Adipocyte (in vitro differentiated cells): ENCODE data around the gene PITX2.

Experiments used
- DNase-seq: peaks from one replicate; pipeline ENCODE4 v3.0.0-alpha.2; 2015; ENCODE audit warnings: low read depth
- H3K27me3 ChIP-seq: replicated peaks from 2 replicates; pipeline ENCODE4 v1.7.0; 2013; ENCODE audit warnings: mild to moderate bottlenecking, low read length, moderate library complexity; ENCODE audit not compliant: control insufficient read depth, insufficient read depth
- H3K36me3 ChIP-seq: 2 replicates; pipeline ENCODE4 v1.7.0; 2013; ENCODE audit warnings: low read length, mild to moderate bottlenecking, moderate library complexity; ENCODE audit not compliant: control insufficient read depth, insufficient read depth, severe bottlenecking
- H3K4me1 ChIP-seq: 2 replicates; pipeline ENCODE4 v1.7.0; 2013; ENCODE audit warnings: mild to moderate bottlenecking, low read length, moderate library complexity; ENCODE audit not compliant: control insufficient read depth, insufficient read depth
- H3K4me3 ChIP-seq: 2 replicates; pipeline ENCODE4 v1.7.0; 2013; ENCODE audit warnings: mild to moderate bottlenecking, low read length, moderate library complexity
- H3K9ac ChIP-seq: 2 replicates; pipeline ENCODE4 v1.7.0; 2013; ENCODE audit warnings: mild to moderate bottlenecking, low read length, moderate library complexity
- H3K9me3 ChIP-seq: 2 replicates; pipeline ENCODE4 v1.7.0; 2013; ENCODE audit warnings: mild to moderate bottlenecking, low read length, moderate library complexity; ENCODE audit not compliant: control insufficient read depth

PITX2 gene

DNA sequence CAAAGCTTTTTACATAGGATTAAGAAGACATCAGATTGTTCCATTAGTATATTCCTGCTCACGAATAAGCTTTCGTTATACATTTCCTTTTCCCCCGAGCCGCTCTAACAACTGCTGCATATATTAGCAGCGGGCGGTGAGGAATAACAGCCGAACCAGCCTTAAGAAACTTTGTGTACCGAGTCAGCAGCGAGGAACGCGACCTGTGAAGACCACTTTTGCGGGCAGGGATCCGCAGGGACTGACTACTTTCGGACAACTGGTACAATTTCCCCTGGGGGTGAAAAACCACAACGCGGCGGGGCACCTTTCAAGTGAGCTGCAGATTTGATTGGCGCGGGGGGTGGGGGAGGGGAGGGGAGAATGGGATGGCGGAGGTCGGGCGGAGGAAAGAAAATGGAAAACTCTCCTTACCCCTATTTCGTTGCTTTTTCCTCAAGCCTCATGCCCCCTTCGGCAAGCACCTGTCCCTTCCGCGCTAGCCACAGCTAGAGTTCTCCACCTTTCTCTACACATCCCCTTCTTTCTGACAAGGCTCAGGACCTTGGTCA, 5.9 kb upstream of the PITX2 start:
- no peaks in the 10 kb centered on the region for H3K9me3 ChIP-seq
- H3K27me3 ChIP-seq, result peaks cover 35% of the 10 kb centered on the region
- H3K36me3 ChIP-seq, result no peaks in the 10 kb centered on the region
- no peak overlapping the region for H3K4me3 ChIP-seq
- no peak for DNase-seq
- no peaks in the 10 kb centered on the region for H3K4me1 ChIP-seq
- no peak overlapping the region for H3K9ac ChIP-seq

DNA sequence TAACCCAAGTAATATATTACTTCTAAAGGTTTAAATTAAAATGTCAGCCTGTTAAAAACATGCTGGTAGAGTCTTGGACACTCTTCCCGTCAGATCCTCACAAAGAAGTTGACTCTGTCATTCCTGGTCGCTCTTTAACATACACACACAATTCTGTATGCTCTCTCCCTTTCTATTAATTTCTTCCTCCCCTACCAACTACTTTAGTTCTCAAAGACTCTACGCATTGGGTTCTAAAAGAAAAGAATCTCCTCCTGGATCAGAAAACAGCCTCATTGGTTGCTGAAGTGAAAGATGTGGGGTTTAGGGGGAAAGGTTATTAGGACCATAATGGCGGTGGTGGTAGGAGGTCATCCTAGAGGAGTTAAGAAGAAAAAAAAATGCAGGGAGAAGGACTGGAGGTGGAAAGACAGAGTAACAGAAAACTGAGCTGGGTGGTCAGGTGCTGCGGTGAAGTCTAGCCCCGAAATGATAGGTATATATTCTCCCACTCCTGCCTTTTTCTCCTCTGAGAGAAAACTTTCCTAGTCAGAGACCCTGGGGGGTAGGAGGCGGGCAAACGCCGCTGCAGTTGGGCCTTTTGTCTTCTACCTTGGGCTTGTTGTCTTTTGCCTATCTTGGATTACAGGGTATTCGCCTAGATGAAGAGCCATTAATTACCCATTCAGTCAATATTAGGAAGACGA, 5.2 kb upstream of the PITX2 start:
- Histone ChIP-seq H3K9me3 (no peaks in the 10 kb centered on the region), H3K9ac (no peak overlapping the region), H3K27me3 (peaks cover 33% of the 10 kb centered on the region), H3K4me1 (no peaks in the 10 kb centered on the region), H3K36me3 (no peaks in the 10 kb centered on the region), H3K4me3 (no peak overlapping the region)
- DNase-seq, result no peak

DNA sequence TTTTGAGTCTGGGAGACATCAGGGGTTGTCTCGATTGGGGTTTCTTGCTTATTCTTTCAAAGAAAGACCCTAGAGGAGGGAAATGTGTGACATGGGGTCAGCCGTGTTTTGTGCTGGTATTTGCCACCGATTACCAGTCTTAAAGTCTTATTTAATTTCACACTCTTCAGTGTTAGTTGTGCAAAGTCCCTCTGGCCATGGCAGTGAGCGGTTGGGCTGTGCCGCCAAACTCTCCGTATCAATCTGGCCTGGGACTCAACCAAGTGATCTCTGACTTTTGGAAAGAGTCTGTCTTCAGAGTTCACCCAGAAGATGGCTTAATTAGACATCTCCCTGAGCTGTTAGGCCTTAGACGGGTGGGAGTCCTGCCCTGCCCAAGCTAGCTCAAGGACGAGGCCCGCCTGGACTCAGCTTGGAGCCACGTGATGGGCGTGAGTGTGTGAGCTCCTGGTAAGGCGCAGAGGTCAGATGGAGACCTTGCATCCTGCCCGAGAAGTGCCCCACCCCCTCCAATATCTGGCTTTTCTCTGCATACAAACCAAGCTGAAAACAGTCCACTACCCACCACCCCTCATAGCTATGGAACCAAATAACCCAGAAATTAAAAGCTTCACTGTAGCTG, 3.8 kb upstream of the PITX2 start:
- Histone ChIP-seq H3K4me1 (no peaks in the 10 kb centered on the region), H3K4me3 (no peak overlapping the region), H3K27me3 (peaks cover 31% of the 10 kb centered on the region), H3K9me3 (no peaks in the 10 kb centered on the region), H3K9ac (no peak overlapping the region), H3K36me3 (no peaks in the 10 kb centered on the region)
- DNase-seq, result no peak

DNA sequence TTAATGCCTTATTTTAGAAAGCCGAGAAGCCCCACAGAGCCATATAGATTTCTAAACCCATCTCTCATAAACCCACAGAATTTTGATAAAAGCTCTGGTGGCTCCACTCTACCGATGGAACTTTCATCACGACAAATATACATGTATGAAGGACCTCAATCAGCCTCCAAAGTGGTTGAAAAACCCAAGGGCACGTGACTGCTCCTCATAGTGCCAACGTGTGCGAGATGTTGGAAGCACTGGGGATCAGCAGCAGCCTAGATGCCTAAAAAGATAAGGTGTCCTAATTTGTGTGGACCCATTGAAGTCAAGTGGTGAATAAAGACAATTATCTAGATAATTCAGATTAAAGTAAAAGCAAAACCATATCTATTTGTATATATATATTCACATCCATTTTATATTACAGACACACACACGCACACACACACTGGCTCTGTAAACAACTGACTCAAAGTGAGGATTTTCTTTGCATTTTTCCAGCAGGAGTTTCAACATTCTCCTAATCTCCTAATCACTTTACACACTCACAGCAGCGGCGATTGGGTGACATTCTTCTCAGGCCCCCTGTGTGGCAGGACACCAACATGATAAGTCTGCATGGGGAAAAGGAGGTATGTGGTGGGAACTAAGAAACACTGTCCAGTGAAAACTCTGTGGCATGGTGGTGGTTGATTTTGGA, 2.8 kb upstream of the PITX2 start:
- Histone ChIP-seq H3K27me3 (peaks cover 31% of the 10 kb centered on the region), H3K36me3 (no peaks in the 10 kb centered on the region), H3K9ac (no peak overlapping the region), H3K9me3 (no peaks in the 10 kb centered on the region), H3K4me1 (peaks cover 4% of the 10 kb centered on the region), H3K4me3 (no peak overlapping the region)
- DNase-seq, result no peak

DNA sequence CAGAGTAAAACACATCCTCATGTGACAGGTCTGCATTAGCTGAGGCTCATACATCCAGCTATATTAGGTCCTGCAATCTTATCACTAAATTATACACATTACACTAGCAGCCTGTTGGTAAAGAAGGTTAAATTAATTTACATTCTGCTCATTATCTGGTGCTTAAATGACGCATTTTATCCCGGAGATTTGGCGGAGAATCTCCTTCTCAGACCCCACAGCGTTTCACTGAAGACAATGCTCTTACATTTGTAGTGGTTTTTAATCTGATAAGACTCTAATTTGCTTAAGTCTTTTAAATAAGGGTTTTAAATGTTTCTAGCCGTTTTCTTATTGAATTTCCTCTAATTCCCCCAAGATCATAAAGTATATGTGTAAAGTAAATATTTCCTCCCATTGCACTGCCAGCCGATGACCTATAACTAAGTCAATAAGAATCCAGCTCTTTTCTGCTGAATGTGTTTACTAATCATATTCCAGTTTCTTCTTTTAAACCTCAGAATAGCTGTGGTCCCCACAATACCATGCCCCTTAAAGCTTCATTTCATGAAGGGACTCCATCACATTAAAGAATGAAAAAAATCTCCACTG, 2.1 kb upstream of the PITX2 start:
- Histone ChIP-seq H3K36me3 (no peaks in the 10 kb centered on the region), H3K27me3 (peaks cover 25% of the 10 kb centered on the region), H3K9ac (no peak overlapping the region), H3K9me3 (no peaks in the 10 kb centered on the region), H3K4me3 (no peak overlapping the region), H3K4me1 (peaks cover 4% of the 10 kb centered on the region)
- DNase-seq, result no peak

DNA sequence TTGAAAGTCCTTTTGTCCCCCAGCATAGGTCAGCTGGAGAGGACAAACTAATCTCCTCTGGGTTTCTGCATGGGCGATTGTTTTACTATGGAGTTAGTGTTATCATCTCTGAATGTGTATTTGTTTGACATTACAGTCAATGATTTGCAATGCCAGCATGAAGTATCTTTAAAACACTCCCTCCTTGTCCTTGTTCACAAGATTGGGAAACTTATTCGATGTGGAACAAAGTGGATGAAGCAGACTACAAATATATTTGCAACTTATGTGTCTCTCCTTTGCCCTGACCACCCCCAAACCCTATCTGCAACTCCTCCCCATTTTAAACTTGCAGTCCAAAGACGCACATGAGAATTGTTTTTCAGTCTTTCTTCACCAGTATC, 1.5 kb upstream of the PITX2 start:
- Histone ChIP-seq H3K4me3 (no peak overlapping the region), H3K4me1 (peaks cover 4% of the 10 kb centered on the region)

DNA sequence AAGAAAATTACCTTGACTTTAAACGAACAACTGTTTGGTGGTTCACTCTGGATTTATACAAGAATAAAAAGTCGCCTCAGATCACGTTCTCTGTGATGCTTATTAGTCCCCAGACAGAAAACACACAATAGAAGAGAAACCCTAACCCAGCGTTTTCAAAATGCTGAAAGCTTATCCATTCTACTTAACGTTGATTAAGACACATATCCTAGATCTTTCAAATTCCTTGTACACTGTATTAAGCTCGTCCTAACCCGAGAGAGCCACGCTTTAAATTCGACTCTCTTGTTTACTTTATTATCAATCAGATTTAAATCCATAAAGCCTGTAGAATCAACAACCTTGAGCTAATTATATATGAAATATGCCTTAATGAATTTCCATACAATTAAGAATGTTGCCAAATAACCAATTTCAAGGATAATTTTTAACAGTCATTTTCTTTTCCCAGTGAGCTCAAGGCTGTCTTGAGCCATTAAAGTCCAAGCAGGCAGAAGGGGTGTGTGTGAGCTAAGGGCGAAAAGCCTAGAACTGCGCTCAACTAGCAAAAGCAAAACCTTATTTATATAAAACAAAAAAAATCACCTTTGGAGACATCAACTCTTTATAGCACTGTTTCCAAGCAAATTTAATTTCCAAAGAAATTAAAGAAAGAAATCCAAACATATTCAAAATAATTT, 981 bp upstream of the PITX2 start:
- no peak for DNase-seq
- no peaks in the 10 kb centered on the region for H3K36me3 ChIP-seq
- H3K4me1 ChIP-seq, result peaks cover 4% of the 10 kb centered on the region
- no peaks in the 10 kb centered on the region for H3K9me3 ChIP-seq
- H3K9ac ChIP-seq, result peak overlapping the region; percentile 83
- peak overlapping the region; percentile 92 for H3K4me3 ChIP-seq
- peaks cover 17% of the 10 kb centered on the region for H3K27me3 ChIP-seq

More for the DNA sequence above, 1.5 kb upstream of the PITX2 start:
- Histone ChIP-seq H3K36me3 (no peaks in the 10 kb centered on the region), H3K27me3 (peaks cover 19% of the 10 kb centered on the region), H3K9me3 (no peaks in the 10 kb centered on the region), H3K9ac (no peak overlapping the region)
- DNase-seq, result no peak

DNA sequence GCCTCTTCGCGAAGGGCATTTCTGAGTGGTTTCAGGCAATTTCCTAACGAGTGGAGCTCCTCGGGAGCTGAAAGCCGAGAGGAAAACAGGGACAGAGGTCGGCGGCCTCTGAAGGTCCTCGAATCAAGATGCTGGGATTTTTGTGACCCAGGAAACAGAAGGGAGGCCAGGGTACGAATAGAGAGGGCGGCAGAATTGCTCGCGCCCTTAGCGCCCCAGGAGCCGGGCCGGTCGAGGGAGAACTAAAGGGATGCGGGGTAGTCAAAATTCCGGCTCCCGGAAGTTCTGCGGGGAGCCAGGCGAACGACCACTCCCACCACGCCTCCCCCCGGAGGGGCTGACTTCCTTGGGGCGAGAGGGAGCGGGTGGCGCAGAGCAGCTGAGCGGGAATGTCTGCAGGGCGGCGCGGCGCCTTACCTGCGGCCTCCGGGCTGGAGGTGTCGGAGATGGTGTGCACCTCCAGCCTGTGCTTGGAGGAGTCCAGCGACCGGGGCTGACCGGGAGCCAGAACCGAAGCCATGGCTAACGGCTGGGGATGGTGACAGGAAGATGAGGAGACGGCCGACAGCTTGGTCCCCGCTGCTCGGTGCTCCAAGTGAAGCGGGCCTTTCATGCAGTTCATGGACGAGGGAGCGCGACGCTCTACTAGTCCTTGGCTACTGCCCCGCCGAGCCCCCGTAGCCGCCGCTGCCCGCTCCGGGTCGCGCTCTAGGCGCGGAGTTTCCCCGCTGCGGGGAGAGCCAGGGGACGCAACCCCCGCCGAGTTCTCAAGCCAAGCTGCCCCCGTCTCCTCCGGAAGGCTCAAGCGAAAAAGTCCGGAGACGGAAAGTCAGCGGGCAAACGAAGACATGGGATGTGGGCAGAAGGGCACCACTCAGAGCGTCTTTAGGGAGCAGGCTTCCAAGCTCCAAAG, 782 bp downstream of the PITX2 start:
- Histone ChIP-seq H3K36me3 (peaks cover 5% of the 10 kb centered on the region), H3K9ac (peak overlapping the region; percentile 83), H3K9me3 (no peaks in the 10 kb centered on the region), H3K4me1 (peaks cover 4% of the 10 kb centered on the region), H3K4me3 (peak overlapping the region; percentile 92), H3K27me3 (peaks cover 9% of the 10 kb centered on the region)
- DNase-seq, result no peak

DNA sequence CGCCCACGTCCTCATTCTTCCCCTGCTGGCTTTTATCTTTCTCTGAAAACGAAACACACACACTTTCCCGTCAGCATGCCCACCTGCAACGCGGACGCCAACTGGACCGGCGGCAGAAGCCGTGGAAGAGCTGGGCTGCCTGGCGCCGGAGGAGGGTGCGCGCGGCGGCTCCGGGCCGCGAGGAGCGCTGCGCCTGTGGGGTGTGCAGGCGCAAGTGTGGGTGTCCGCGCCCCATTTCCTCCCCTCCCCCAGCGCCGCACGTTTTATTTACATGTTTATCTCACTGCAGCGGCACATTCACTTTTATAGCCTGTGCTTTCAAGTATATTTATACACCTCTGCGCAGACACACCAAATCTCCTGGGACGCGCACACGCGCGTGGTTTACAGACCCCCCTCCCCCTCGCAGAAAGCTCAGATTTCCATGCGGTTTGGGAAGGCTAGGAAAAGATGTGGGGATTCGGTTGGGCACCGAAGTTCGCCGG, 1.5 kb downstream of the PITX2 start:
- H3K4me1 ChIP-seq, result peaks cover 4% of the 10 kb centered on the region

DNA sequence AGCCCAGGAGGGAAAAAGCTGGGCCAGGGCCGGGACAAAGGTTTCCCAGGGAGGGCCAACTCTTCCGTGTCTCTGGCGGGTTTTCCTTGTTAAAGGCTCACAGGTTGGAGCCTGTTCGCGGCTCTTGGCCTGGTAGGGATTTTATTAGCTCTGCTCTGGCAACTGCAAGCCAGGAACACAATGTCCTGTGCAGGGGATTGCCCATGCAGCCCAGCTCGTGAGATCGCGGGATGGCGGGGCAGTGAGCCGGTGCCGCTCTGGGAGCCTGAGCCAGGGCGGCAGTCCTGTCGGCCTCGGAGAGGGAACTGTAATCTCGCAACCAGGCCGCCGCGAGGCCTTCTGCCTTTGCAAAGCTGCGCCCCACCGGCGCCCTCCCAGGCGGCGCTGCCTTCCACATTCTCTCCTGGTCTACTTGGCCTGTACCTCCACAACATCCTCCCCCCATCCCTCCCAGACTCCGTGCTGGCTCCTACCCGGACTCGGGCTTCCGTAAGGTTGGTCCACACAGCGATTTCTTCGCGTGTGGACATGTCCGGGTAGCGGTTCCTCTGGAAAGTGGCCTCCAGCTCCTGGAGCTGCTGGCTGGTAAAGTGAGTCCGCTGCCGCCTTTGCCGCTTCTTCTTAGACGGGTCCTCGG, 2.1 kb downstream of the PITX2 start:
- no peaks in the 10 kb centered on the region for H3K9me3 ChIP-seq
- H3K4me1 ChIP-seq, result peaks cover 4% of the 10 kb centered on the region
- no peak overlapping the region for H3K9ac ChIP-seq
- H3K36me3 ChIP-seq, result peaks cover 5% of the 10 kb centered on the region
- H3K4me3 ChIP-seq, result peak overlapping the region; percentile 92
- no peak for DNase-seq
- H3K27me3 ChIP-seq, result peaks cover 3% of the 10 kb centered on the region

More for the DNA sequence above, 1.5 kb downstream of the PITX2 start:
- Histone ChIP-seq H3K36me3 (peaks cover 5% of the 10 kb centered on the region), H3K9ac (peak overlapping the region; percentile 83), H3K9me3 (no peaks in the 10 kb centered on the region), H3K4me3 (peak overlapping the region; percentile 92), H3K27me3 (peaks cover 4% of the 10 kb centered on the region)
- no peak for DNase-seq
